ENCODE results near the gene SAG.
"Not testable (repeated sequence)": the region's sequence is repeated elsewhere in the genome, so short reads cannot be mapped to it uniquely, and the experiment has no call there.

The SAG gene

GRCh38 chr2:233358947-233359346 lies 51.3 kb downstream of the SAG start:
- no peak for DNase-seq

GRCh38 chr2:233359823-233360222 lies 52.2 kb downstream of the SAG start:
- DNase-seq = no peak

GRCh38 chr2:233360771-233361176 lies 53.2 kb downstream of the SAG start:
- DNase-seq = no peak

- no peak for DNase-seq
These were observed 53.7 kb downstream of the SAG start for GRCh38 chr2:233361297-233361696.

GRCh38 chr2:233362742-233363141 lies 55.1 kb downstream of the SAG start:
- DNase-seq = no peak

- no peak for DNase-seq
These were observed 56.2 kb downstream of the SAG start for GRCh38 chr2:233363744-233364235.

- no peak for DNase-seq
These were observed 58.4 kb downstream of the SAG start for GRCh38 chr2:233365861-233366520.

GRCh38 chr2:233367586-233367985 lies 60.0 kb downstream of the SAG start:
- no peak for DNase-seq

- no peak for DNase-seq
These were observed 61.1 kb downstream of the SAG start for GRCh38 chr2:233368756-233369155.

- no peak for DNase-seq
These were observed 61.8 kb downstream of the SAG start for GRCh38 chr2:233369462-233369861.

- DNase-seq = no peak
These were observed 62.5 kb downstream of the SAG start for GRCh38 chr2:233369897-233370685.

- DNase-seq = no peak
These were observed 64.0 kb downstream of the SAG start for GRCh38 chr2:233371641-233372040.

- no peak for DNase-seq
These were observed 65.2 kb downstream of the SAG start for GRCh38 chr2:233372855-233373254.

GRCh38 chr2:233373316-233373715 lies 65.7 kb downstream of the SAG start:
- no peak for DNase-seq

- DNase-seq = not testable (repeated sequence)
These were observed 67.2 kb downstream of the SAG start for GRCh38 chr2:233374776-233375175.

GRCh38 chr2:233375490-233376314 lies 68.1 kb downstream of the SAG start:
- DNase-seq = no peak

- no peak for DNase-seq
These were observed 71.4 kb downstream of the SAG start for GRCh38 chr2:233379034-233379433.

GRCh38 chr2:233379441-233379840 lies 71.8 kb downstream of the SAG start:
- no peak for DNase-seq

GRCh38 chr2:233380132-233380895 lies 72.7 kb downstream of the SAG start:
- DNase-seq = no peak

GRCh38 chr2:233380995-233381637 lies 73.5 kb downstream of the SAG start:
- DNase-seq = no peak

GRCh38 chr2:233381638-233381995 lies 74.0 kb downstream of the SAG start:
- no peak for DNase-seq

- no peak for DNase-seq
These were observed 76.4 kb downstream of the SAG start for GRCh38 chr2:233384015-233384414.

Measured in stimulated activated CD4-positive, alpha-beta T cell treated with anti-CD3 and anti-CD28 coated beads, Interleukin-2, amount 100 ng/mL, for 48 hours (primary cell).